OCI-LY7 (cell line): Measurements from ENCODE around the gene SLC2A6.

Source experiments
- CTCF ChIP-seq: fragments of 200-600 bp; sonication (generic); conservative IDR thresholded peaks from 2 replicates; pipeline ENCODE4 v1.5.1; 2014; ENCODE audit warnings: mild to moderate bottlenecking, antibody characterized with exemption, low read length, moderate library complexity, mixed read lengths
- EZH2phosphoT487 ChIP-seq: fragments of 200-600 bp; sonication (generic); IDR thresholded peaks from 2 replicates; pipeline ENCODE4 v1.6.1; 2018; ENCODE audit warnings: low read depth, borderline replicate concordance, mild to moderate bottlenecking, mixed run types, antibody characterized with exemption, low read length, moderate library complexity, mixed read lengths

DNA sequence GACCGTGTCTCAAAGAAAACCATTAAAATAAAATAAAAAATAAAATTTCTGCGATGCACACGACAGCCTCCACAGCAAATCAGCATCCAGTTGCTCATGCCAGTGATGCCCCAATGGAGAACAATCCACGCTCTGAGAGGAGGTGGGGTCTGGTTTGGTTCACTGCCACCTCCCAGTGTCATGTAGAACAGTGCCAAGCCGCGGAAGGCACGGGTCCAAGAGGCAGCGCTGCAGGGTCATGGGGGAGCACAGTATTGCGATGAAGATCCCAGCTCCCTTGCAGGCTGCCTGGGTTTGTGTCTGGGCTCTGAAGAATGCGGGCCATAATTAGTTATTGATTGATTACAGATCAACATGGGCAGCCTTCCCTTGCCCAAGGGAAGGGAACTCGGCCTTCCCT is 25.2 kb downstream of the SLC2A6 start:
- TF ChIP-seq CTCF (no peak), EZH2phosphoT487 (no peak)
